GM18907 (cell line): ENCODE measurements around the gene KIF11.
A peak's percentile ranks its signal among the peaks of the same experiment; 100 is the strongest.
"Not testable (repeated sequence)": the region's sequence is repeated elsewhere in the genome, so short reads cannot be mapped to it uniquely, and the experiment has no call there.

ENCODE experiments used
- ATAC-seq: cut with Tn5 transposase; IDR thresholded peaks from one replicate; pipeline ENCODE4 v1.9.1; 2021; ENCODE audit warnings: mild to moderate bottlenecking, moderate library complexity; ENCODE audit not compliant: unreplicated experiment

Gene KIF11

DNA sequence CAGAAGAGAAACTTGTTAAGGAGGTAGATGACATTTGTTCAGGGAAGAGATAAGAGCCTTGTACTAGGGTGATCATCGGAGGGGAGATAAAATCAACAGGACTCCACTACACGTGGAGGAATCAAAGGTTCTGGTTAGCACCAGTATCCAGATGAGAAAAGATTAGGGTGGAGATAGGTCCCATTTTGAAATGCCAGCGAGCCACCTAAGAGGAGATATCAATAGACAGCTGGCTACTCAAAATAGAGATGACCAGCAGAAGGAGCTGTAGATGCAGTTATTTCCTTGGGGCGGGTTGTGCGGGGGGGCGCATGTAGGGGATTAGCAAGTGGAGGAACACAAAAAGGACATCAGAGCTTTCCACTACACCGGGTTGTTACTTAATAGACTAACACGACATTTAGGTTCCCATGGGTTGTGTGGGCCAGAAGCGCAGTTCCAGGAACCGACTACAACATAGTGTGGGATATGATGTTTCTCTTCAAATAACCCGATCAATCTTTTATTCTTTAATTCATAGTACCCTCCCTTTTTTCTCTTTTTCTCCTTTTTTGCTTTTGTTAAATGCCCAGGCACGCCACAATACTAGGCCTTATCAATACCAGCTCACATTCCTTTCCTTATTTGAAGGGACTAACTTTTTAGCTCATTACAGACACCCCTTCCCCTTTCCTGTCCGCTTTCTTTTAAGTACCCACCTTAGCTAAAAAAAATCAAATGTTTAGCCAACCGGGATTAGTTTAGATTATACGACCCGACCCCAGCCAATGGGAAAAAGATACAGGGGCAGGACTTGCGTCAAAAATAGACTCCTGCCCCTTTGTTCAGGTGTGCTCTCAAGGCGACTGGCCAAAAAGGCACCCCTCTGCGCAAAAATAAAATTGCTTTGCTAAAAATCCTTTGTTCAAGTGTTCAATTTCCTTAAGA is 2.0 kb upstream of the KIF11 start:
- peak; percentile 9 for ATAC-seq

DNA sequence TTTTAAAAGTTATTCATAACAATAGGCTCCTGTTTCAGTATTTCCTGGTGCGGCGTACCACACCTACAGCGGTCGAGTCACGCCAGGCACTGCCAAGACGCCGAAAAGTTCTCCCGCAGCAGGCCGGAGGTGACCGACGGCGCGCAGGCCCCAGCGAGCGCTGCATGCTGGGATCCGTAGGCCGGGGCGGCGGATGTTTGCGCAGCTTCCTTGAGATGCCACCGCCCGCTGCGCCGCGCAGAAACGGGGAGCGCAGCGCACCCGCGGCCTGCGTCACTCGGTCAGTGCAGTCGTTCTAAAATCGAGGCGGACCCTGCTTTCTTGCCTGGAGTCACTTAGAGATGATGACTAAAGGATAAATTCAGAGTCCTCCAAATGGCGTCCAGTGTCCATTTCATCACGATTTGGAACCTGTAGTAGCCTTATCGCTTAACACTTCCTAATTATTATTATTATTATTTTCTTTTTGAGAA is 1.3 kb upstream of the KIF11 start:
- peak; percentile 70 for ATAC-seq

DNA sequence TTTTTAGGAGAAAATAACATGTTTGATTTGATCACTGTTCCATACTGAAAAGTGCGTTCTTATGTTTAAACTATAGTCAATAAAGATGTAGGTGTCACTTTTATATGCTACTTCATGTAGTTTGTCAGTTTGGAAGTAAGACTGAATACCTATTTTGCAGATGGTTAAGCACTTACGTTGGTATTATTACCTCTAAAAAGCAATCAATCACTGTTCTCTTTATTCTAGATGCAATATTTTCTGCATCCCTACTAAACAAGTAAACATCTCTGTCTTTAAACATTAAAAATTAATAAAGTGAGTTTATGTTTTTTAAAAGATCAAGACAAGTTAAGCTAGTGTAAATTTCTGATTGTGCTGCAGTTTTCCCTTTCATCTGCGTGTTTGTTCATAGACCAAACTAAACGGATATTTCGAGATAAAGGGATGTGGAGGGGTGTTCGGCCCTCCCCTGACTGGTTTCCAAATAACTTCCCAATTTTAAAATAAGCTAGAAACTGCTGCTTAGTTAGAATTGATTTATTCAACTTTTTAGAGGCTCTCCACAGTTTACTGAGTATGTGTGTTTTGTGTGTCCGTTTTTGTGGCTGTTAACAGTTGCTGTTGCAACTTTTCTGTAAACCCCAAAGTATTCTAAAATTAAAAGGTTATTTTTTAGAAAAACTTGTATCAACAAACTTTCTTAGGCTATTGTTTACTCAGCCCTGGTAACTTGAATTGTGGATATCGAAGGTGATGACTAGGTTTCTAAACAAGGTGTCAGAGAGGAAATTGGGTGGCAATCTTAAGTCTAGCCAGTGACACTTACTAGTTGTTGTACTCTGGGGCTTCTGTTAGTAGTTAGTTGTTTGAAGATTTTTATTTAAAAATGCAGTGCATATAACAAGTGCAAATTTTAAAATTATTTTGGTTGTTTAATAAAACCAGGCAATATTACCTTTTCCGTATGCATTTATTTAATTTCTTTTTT is 974 bp downstream of the KIF11 start:
- ATAC-seq: no peak

DNA sequence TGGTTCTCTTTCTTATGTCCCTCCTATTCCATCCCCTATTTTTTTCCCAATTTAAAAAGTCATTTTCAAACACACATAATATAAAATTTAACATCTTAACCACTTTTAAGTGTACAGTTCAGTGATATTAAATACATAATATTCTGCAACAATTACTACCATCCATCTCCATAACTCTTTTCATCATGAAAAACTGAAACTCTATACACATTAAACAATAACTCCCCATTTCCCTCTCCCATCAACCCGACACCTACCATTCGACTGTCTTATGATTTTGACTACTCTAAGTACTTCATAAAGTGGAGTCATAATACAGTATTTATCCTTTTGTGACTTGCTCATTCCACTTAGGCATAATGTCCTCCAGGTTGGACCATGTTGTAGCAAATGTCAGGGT is 2.6 kb downstream of the KIF11 start:
- no peak for ATAC-seq

DNA sequence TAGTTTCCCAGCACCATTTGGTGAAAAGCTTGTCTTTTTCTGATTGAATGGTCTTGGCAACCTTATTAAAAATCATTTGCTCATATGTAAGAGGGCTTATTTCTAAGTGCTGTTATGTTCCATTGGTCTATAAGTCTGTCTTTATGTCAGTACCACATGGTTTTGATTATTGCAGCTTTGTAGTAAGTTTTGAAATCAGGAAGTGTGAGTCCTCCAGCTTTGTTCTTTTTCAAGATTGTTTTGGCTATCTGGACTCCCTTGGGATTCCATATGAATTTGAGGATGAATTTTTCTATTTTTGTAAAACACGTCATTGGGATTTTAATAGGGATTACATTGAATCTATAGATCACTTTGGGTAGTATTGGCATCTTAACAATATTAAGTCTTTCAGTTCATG is 5.4 kb downstream of the KIF11 start:
- ATAC-seq: no peak

DNA sequence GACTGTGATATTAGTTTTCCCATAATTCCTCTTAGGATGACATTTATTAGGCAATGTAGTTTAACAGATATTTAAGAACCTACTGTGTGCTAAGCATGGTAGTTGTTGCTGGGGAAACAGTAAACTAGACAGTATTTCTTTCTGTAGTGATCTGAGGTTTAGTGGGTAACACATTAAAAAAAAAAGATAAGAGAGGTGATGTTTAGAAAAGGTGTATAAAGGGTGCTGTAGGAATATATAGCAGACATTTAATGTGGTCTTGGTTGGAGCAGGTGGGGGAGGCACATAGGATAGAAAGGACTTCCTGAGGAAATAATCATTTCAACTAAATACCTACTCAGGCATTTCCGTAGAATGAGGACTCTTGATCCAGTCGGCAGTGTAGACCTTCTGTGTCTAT is 11.9 kb downstream of the KIF11 start:
- ATAC-seq: no peak

DNA sequence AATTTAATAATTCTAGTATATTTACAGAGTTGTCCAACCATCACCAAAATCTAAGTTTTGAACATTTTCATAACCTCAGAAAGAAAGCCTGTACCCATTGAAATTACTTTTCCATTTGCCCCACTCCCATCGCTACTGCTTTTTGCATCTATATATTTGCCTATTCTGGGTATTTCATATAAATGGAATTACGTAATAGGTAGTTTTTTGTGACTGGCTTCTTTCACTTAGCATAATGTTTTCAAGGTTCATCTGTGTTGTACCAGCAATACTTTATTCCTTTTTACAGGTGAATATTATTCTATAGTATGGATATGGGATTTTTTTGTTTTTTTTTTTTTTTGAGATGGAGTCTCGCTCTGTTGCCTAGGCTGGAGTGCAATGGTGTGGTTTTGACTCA is 22.6 kb downstream of the KIF11 start:
- ATAC-seq: no peak

DNA sequence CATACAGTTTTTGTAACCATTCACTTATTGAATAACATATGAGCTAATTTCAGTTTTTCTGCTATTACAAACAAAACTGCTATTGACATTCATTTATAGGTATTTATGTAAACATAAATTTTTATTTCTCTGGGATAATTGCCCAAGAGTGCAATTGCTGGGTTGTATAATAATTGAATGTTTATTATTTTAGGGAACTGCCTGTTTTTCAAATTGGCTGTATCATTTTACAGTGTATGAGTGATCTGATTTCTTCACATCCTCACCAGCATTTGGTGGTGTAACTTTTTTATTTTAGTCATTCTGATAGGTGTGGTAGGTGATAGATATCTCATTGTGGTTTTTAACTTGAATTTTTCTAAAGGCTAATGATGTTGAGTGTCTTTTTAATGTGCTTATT is 26.4 kb downstream of the KIF11 start:
- ATAC-seq: no peak

DNA sequence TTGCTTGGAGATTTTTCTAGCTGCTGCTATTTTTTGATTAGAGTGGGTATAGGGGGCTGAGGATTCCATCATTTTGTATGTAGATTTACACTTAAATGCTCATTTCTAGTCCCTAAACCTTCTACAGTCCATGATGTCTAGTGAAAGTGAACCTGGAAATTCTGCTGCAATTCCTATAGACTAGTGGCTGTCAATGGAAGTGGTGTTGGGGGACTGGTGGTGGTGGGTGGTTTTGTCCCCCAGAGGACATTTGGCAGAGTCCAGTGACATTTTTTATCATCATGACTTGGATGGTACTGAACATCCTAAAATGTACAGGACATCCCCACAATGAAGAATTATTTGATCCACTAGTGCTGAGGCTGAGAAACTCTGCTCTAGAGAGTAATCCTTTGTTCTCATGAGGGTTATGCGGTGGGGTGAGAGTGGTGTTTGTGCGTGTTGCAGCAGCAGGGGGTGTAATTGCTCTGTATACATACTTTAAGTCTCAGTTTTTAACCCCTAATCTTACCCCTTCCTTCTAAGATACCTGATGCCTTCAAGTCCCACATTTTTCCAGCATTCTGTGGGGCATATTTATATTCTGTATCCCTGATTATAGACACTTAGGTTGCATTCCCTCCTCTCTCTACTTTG is 35.0 kb downstream of the KIF11 start:
- ATAC-seq: no peak

DNA sequence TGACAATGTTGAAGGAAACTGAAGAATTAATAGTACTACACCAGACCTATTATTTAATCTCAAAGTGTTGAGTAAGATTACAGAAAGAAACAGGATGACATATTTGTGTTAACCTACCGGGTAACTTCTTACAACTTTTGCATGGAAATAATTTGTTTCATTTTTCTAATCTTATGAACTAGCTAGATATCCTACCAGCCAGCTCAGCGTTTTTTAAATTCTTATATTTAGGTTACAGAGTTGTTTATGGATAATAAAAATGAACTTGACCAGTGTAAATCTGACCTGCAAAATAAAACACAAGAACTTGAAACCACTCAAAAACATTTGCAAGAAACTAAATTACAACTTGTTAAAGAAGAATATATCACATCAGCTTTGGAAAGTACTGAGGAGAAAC is 37.0 kb downstream of the KIF11 start:
- ATAC-seq: no peak

DNA sequence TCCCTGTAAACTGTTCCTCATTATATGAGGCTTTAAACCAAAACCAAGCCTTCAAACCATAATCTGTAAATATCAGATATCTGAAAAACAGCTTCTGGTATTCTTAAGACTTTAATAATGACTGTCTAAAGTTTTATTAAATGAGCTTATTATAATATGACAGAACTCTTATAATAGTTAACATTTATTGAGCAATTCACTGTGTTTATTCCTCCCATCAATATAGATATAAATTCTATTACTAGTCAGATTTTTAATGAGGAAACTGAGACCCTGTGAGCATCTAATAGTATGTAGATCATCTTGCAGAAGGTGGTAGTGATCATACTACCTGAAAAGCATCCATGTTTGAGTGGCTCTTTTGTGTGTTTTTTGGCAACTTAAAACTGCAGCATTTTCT is 45.1 kb downstream of the KIF11 start:
- ATAC-seq: no peak

DNA sequence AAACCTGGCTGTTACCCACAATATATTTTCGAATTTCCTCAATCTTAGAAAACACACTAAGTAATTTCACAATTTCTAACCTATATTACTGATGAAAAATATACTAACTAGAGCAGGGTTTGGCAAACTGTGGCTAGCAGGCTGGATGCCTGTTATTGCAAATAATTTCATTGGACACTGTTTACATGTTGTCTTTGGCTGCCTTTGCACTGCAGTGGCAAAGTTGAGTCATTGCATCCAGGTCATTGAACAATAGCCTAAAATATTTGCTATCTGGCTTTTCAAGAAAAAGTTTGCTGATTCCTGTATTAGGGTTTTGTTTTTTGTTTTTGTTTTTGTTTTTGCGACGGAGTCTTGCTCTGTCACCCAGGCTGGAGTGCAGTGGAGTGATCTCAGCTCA is 47.2 kb downstream of the KIF11 start:
- ATAC-seq: no peak

DNA sequence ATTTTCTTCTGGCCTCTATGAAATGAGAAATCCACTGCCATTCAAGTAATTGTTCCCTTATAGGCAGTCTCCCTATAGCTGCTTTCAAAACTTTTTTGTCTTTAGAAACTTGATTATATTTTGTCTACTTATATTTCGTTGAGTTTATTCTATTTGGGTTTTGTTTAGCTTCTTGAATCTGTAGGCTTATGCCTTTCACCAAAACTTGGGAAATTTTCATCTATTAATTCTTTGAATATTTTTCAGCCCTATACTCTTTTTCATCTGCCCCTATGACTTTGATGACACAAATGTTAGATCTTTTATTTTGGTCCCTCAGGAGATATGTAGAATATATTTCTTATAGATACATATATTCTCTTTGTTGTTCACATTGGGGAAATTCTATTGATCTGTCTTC is 48.6 kb downstream of the KIF11 start:
- no peak for ATAC-seq

DNA sequence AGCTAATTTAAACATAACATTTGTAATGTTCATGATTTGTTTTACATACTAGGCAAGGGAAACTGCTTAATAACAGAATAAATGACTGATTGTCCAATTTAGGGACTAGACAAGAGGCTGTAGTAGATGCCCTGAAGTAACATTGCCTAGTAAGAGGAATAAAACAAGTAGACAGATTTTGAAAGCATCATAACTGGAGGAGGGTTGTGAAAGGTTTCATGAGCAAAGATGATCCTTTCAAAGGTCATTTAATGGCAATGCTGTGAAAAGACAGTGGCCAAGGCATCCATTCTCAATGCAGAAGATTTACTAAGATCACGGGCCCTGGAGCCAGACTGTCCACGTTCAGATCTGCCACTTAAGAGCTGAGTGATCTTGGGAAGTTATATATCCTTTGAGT is 52.0 kb downstream of the KIF11 start:
- no peak for ATAC-seq

DNA sequence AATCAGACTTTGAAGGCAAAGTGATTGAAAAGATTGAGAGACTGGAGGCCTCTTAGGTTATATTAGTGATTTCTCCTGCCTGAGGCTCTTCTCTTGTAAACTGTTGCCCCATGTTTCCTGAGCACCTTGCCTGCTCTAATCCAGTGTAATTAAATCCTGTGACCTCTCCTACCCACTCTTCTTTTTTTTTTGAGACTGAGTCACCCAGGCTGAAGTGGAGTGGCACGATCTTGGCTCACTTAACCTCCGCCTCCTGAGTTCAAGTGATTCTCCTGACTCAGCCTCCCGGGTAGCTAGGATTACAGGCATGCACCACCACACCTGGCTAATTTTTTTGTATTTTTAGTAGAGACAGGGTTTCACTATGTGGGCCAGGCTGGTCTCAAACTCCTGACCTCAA is 57.9 kb downstream of the KIF11 start:
- not testable (repeated sequence) for ATAC-seq

DNA sequence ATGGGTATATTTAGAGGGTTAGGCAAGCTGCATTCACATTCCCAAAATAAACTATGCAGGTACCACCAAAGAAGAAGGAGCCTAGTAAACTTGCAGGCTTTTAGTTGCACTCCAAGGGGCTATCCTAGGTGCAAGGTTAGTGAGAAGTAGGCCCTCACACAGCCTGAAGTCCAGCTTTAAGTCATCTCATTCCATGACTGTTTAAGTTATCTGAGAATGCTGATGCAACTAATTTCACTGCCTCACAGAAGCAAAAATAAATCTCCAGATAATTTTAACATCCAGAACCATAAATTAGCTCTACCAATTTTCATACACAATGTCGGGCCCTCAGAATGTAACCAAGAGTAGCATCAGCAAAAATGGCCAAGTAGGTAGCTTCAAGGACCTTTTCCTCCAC is 62.5 kb downstream of the KIF11 start:
- ATAC-seq: no peak

DNA sequence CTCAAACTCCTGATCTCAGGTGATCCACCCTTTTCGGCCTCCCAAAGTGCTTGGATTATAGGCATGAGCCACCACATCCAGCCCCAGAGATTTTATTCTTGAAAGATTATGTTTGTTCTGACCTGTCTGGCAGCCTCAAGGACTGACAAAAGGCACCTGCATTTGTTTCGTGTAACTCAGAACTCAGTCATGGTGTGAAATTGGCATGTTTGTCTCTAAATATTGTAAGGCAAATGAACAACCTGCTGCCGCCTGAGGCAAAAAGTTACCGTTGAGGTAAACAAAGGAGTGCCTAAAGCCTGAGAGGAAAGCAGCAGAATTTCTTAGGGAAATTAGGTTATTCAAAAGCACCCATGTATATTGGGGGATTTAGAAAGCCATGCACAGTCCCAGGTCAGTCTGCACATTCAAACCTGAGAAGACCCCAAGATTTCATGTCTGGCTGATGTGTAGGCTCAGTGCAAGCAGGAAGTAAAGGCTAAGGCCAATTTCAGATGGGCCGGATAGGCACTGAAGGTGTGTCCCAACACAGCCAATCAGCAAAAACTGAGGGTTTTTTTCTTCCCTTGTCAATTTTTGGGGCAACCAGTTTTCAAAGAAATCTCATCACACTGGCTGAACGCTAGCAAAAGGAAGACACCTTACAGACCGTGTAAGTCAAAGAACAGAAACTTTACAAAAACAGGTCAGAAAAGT is 63.5 kb downstream of the KIF11 start:
- ATAC-seq: no peak

DNA sequence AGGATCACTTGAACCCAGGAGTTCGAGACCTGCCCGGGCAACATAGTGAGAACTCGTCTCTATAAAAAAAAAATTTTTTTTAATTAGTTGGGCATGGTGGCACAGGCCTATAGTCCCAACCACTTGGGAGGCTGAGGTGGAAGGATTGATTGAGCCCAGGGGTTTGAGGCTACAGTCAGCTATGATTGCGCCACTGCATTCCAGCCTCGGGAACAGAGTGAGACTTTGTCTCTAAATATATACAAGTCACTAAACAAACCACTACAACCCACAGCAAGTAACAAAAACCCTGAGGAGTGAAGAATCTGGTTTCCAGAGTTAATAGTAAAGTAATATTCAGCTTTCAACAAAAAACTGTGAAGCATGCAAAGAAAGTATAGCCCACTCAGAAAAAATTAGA is 64.1 kb downstream of the KIF11 start:
- no peak for ATAC-seq

DNA sequence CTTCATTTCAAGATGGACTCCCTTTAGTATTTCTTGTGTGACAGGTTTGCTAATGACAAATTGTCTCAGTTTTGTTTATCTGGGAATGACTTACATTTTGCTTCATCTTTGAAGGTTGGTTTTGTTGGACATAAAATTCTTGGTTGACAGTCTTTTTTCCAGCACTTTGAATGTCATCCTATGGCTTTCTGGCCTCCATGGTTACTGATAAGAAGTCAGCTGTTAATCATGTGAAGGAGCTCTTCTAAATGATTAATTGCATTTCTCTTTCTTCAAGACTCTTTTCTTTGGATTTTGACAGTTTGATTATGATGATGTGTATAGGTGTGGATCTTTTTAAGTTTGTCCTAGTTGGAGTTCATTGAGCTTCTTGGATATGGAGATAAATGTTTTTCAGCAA is 69.9 kb downstream of the KIF11 start:
- ATAC-seq: no peak

DNA sequence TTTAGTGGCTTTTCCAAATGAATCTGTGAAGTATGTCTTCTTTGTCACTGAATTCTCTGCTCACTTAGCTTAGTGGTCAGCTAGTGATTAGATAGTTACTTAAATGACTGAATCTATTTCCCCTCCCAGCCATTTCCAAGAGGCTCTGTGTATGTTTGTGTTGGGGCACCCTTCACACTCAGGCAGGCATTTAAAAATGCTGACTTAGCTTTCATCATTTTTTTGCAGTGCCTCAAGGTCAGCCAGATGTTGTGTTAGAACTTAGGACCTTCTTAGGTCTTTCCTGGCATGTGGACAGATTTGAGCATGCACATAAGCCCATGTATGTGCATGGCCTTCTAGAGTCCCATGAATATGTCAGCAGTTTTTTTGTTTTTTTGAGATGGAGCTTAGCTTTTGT is 71.4 kb downstream of the KIF11 start:
- no peak for ATAC-seq

DNA sequence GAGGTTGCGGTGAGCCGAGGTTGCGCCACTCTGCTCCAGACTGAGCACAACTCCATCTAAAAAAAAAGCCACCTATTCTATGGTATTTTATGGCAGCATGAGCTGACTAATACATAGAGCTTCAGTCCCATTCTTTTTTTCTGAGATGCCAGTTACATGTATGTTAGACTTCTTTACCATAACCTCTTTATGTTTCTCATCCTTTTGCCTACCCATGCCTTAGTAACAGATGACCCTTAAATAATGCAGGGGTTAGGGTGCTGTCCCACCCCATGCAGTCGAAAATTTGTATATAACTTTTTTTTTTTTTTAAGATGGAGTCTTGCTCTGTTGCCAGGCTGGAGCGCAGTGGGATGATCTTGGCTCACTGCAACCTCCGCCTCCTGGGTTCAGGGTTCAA is 74.1 kb downstream of the KIF11 start:
- ATAC-seq: no peak
